Nephron (organoid): ENCODE measurements around the gene NFE2.
A peak's percentile ranks its signal among the peaks of the same experiment; 100 is the strongest.

Experiments used
- H3K27ac Mint-ChIP-seq, 3 experiments: 2 replicates each; pipeline ENCODE4 v1.8.0; 2020; ENCODE audit warnings: mixed read lengths in 3 of 3, mild to moderate bottlenecking in 2 of 3, moderate library complexity in 1 of 3
- H3K27me3 Mint-ChIP-seq: 2 replicates; pipeline ENCODE4 v1.8.0; 2021; ENCODE audit warnings: low read depth, mild to moderate bottlenecking, moderate library complexity, mixed read lengths
- H3K36me3 Mint-ChIP-seq: 2 replicates; pipeline ENCODE4 v1.8.0; 2020; ENCODE audit warnings: low read depth, mixed read lengths
- H3K4me1 Mint-ChIP-seq: 2 replicates; pipeline ENCODE4 v1.8.0; 2020; ENCODE audit warnings: mixed read lengths
- H3K4me3 Mint-ChIP-seq, 3 experiments: 2 replicates each; pipeline ENCODE4 v1.8.0; 2020; ENCODE audit warnings: mild to moderate bottlenecking in 3 of 3, mixed read lengths in 3 of 3, moderate library complexity in 2 of 3
- H3K9me3 Mint-ChIP-seq: 2 replicates; pipeline ENCODE4 v1.8.0; 2020; ENCODE audit warnings: mixed read lengths
- TF ChIP-seq, protein P1 (sequence below), 3 experiments: fragments of 200-600 bp; sonication (generic); IDR thresholded peaks; one replicate each; pipeline ENCODE4 v1.5.0; 2021; ENCODE audit warnings: antibody characterized with exemption in 3 of 3; ENCODE audit not compliant: unreplicated experiment in 3 of 3

The NFE2 gene

DNA sequence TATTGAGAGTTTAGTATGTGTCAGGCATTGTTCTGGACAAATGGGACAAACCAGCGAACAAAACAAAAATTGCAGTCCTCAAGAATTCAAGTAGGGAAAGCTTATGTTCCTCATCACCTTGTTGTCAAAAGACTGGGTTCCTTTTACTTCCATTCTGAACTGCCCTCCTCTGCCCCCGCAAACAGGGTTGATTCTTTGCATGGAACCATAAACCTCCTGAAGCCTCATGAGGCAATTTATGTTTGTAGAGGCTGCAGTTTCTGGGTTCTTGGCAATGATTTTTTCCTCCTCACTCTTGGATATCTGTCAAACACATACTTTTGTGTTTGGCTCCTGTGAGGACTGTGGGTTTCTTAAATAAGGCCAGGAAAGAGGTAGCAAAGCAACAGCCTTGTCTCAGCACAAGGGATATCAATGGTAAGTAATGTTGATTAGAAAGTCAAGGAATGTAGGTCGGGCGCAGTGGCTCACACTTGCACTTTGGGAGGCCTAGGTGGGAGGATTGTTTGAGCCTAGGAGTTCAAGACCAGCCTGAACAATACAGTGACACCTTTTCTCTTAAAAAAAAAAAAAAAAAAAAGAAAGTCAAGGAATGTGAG lies 38.0 kb upstream of the NFE2 start:
- no peaks in the 10 kb centered on the region for H3K9me3 Mint-ChIP-seq
- TF ChIP-seq, protein P1, sequence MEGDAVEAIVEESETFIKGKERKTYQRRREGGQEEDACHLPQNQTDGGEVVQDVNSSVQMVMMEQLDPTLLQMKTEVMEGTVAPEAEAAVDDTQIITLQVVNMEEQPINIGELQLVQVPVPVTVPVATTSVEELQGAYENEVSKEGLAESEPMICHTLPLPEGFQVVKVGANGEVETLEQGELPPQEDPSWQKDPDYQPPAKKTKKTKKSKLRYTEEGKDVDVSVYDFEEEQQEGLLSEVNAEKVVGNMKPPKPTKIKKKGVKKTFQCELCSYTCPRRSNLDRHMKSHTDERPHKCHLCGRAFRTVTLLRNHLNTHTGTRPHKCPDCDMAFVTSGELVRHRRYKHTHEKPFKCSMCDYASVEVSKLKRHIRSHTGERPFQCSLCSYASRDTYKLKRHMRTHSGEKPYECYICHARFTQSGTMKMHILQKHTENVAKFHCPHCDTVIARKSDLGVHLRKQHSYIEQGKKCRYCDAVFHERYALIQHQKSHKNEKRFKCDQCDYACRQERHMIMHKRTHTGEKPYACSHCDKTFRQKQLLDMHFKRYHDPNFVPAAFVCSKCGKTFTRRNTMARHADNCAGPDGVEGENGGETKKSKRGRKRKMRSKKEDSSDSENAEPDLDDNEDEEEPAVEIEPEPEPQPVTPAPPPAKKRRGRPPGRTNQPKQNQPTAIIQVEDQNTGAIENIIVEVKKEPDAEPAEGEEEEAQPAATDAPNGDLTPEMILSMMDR (IDR thresholded peaks at IDR 0.05; ENCODE audit: unreplicated experiment in 3 of 3): no peak
- peaks cover 36% of the 10 kb centered on the region for H3K36me3 Mint-ChIP-seq
- no peaks in the 10 kb centered on the region for H3K27me3 Mint-ChIP-seq
- H3K27ac Mint-ChIP-seq: peak overlapping the region; percentile 91 to 93 (median 92)
- peak overlapping the region in 2 of 3 experiments; percentile 16 to 59 for H3K4me3 Mint-ChIP-seq
- peaks cover 75% of the 10 kb centered on the region for H3K4me1 Mint-ChIP-seq

DNA sequence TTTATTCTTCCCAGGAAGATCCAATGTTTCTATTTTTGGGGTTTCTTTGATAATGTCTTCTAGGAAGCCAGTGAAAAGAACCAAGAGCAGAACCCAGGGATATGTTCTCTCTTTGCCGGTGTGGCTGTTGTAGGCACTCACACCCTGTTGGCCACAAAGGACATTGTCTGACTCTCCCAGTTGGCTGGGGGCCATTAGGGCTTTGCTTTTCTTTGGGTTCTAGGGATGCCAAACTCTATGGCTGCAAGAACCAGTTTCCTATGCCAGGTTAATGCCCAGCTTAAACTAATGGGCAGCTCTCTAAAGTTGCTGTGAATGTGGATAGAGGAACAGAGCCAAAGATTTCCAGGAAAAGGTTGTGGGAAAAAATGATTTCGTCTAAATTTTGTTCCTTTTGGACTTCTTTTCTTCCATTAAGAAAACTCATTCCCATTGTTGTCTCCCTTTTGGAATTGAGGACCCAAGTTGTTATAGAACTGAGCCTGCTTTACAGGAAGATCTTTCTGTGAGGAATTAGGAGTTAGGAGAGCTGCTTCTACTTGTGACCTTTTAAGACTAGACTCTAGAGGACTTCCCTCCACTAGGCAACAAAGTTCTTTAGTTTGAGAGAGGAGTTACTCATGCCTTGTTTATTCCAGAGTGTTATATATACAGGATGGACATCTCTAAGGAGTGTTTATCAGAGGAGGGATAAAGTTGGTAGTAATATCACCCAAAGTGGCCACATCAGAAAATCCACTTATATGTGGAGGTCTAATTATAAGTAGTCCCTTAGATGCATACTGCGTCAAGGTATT lies 37.2 kb upstream of the NFE2 start:
- Mint-ChIP-seq H3K4me1 (peaks cover 70% of the 10 kb centered on the region), H3K27me3 (no peaks in the 10 kb centered on the region), H3K4me3 (peak overlapping the region in 2 of 3 experiments; percentile 0 to 6), H3K36me3 (peaks cover 30% of the 10 kb centered on the region), H3K9me3 (no peaks in the 10 kb centered on the region), H3K27ac (peak overlapping the region; percentile 91 to 93 (median 92))
- TF ChIP-seq, protein P1 (IDR thresholded peaks at IDR 0.05; ENCODE audit: unreplicated experiment in 3 of 3): no peak

DNA sequence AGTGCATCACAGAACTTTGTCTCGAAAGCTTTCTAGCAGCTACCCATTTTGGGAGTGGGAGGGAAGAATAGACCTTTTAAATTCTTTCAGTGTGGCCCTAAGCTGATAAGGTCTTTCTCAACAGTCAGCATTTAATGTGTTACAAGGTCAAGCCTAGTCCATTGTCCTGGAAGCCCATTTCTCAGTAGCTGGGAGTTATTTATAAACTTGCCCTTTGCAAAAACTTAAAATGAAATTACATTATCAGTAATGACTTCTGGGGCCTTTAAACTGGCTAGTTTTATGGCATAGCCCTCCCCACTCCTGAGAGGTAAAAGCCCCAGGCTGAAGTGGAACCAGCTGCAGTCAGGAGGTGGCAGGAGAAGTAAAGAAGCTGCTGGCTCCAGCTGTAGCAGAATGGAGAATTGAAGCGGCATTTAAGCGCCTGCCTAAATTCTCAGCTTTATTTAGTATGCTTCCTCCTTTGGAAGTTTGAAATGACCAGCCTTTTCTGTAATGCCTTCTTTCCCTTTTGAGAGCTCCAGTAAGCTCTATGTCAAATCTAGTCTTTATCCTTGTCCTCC lies 36.5 kb upstream of the NFE2 start:
- Mint-ChIP-seq H3K4me3 (peak overlapping the region in 1 of 3 experiments; percentile 0), H3K36me3 (peaks cover 23% of the 10 kb centered on the region), H3K27ac (peak overlapping the region; percentile 91 to 93 (median 92)), H3K4me1 (peaks cover 66% of the 10 kb centered on the region), H3K9me3 (no peaks in the 10 kb centered on the region), H3K27me3 (no peaks in the 10 kb centered on the region)
- TF ChIP-seq, protein P1 (IDR thresholded peaks at IDR 0.05; ENCODE audit: unreplicated experiment in 3 of 3): peak in 1 of 3 experiments; percentile 15

DNA sequence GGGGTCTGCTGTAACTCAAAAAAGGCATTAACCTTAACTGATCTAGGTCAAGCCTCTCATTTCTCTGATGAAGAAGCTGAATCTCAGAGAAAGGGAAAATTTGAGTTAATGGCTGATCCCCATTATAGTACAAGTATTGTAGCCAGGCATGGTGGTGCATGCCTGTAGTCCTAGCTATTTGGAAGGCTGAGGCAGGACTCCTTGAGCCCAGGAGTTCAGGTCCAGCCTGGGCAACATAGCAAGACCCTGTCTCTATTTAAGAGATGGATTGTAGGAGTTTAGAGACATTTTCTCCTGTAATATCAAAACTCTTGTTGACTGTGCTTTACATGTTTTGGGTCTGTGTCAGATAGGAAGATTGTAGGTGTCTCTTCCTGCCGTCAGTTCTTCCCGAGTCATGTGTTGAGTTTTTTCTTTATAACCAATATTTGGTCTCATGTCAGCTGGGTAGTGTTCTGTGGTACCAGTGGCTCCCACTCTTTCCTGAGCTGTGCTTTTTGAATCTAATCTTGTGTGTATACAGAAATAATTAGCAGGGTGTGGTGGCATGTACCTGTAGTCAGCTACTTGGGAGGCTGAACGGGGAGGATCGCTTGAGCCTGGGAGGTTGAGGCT lies 32.7 kb upstream of the NFE2 start:
- H3K4me3 Mint-ChIP-seq: no peak overlapping the region
- H3K36me3 Mint-ChIP-seq: peaks cover 4% of the 10 kb centered on the region
- H3K4me1 Mint-ChIP-seq: peaks cover 58% of the 10 kb centered on the region
- H3K9me3 Mint-ChIP-seq: no peaks in the 10 kb centered on the region
- H3K27ac Mint-ChIP-seq: peak overlapping the region in 2 of 3 experiments; percentile 65 to 75
- TF ChIP-seq, protein P1 (IDR thresholded peaks at IDR 0.05; ENCODE audit: unreplicated experiment in 3 of 3): no peak
- no peaks in the 10 kb centered on the region for H3K27me3 Mint-ChIP-seq

DNA sequence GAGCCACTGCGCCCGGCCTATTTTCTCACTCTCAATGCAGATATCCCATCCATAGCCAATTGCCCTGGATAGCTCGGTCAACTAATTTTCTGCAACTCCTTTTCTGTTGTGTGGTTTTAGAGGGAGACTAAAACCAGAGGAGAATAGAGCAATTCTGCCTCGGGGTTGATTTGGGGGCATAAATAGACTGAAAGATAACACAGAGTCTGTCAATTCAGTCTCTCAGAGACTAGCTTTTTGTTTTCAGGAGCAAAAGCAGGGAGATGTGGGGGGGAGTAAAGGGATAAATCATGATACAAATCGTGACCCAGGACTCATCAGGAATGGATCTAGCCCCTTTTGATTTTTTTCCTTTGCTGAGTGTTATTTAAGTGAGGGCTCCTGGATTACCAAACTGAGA lies 30.6 kb upstream of the NFE2 start:
- H3K36me3 Mint-ChIP-seq: peaks cover 4% of the 10 kb centered on the region

More for the DNA sequence above, 30.6 kb upstream of the NFE2 start:
- Mint-ChIP-seq H3K27ac (peak overlapping the region; percentile 68 to 80 (median 70)), H3K4me3 (no peak overlapping the region), H3K27me3 (no peaks in the 10 kb centered on the region), H3K9me3 (no peaks in the 10 kb centered on the region), H3K4me1 (peaks cover 48% of the 10 kb centered on the region)
- TF ChIP-seq, protein P1 (IDR thresholded peaks at IDR 0.05; ENCODE audit: unreplicated experiment in 3 of 3): no peak
